IMR-90 (cell line): ENCODE data around the gene ARHGAP32. TPM values are rescaled to one million over a fixed set of nuclear protein-coding genes. Genes with fewer than 3 reads are reported as not detected.

Source experiments
- ATAC-seq: fragments of 200-7000 bp; cut with Tn5 transposase; 2 replicates; pipeline ENCODE4 v1.9.1; 2020; ENCODE audit warnings: low read depth, mild to moderate bottlenecking, moderate library complexity
- BruUV-seq: library from RNA; stranded (reverse); fragments of 400-500 nt; replicated peaks from 2 replicates; lab custom pipeline; 2021; lab: Mats Ljungman, UMichigan
- CTCF ChIA-PET: fragments of 300-600 bp; formaldehyde crosslinking; extraction: SDS; loops from one replicate; lab custom pipeline; 2021; ENCODE audit warnings: antibody characterized with exemption; lab: Yijun Ruan, JAX
- POLR2A ChIA-PET: fragments of 300-600 bp; sonication (Branson Sonifier 250); formaldehyde crosslinking; loops from one replicate; lab custom pipeline; 2022; ENCODE audit warnings: antibody characterized with exemption; ENCODE audit not compliant: unreplicated experiment; lab: Charles Lee
- DNase-seq: peaks from one replicate; pipeline ENCODE4 v3.0.0; 2013
- H2AFZ ChIP-seq: replicated peaks from 2 replicates; pipeline ENCODE3; 2013; ENCODE audit warnings: low read length, mild to moderate bottlenecking; ENCODE audit not compliant: poor library complexity
- H2AK5ac ChIP-seq: 2 replicates; pipeline ENCODE4 v1.6.1; 2013; ENCODE audit warnings: low read depth, low read length, inconsistent platforms
- H2AK9ac ChIP-seq: replicated peaks from 2 replicates; pipeline ENCODE3; 2013; ENCODE audit warnings: mild to moderate bottlenecking, low read depth, low read length, moderate library complexity; ENCODE audit not compliant: poor library complexity
- H2BK120ac ChIP-seq: 2 replicates; pipeline ENCODE4 v1.6.1; 2013; ENCODE audit warnings: low read depth, low read length, inconsistent platforms
- H2BK15ac ChIP-seq: 3 replicates; pipeline ENCODE4 v1.6.1; 2013; ENCODE audit warnings: low read depth, low read length, inconsistent platforms
- H2BK20ac ChIP-seq: 2 replicates; pipeline ENCODE4 v1.6.1; 2013; ENCODE audit warnings: low read depth, mild to moderate bottlenecking, inconsistent platforms, low read length, moderate library complexity
- H2BK5ac ChIP-seq: 2 replicates; pipeline ENCODE4 v1.6.1; 2013; ENCODE audit warnings: mild to moderate bottlenecking, low read depth, low read length, inconsistent platforms; ENCODE audit not compliant: poor library complexity, severe bottlenecking
- H3K14ac ChIP-seq: replicated peaks from 2 replicates; pipeline ENCODE4 v1.6.1; 2013; ENCODE audit warnings: low read depth, low read length, inconsistent platforms
- H3K18ac ChIP-seq: 2 replicates; pipeline ENCODE4 v1.6.1; 2013; ENCODE audit warnings: low read depth, low read length, control low read depth
- H3K23ac ChIP-seq: 2 replicates; pipeline ENCODE4 v1.6.1; 2013; ENCODE audit warnings: low read depth, low read length, inconsistent platforms
- H3K27ac ChIP-seq: 2 replicates; pipeline ENCODE4 v1.5.1; 2013; ENCODE audit warnings: mild to moderate bottlenecking, control low read depth, low read length; ENCODE audit not compliant: insufficient read depth
- H3K27me3 ChIP-seq: 2 replicates; pipeline ENCODE4 v1.6.1; 2013; ENCODE audit warnings: low read length; ENCODE audit not compliant: control insufficient read depth, insufficient read depth
- H3K36me3 ChIP-seq: 2 replicates; pipeline ENCODE4 v1.6.1; 2013; ENCODE audit warnings: low read length, mixed read lengths; ENCODE audit not compliant: control insufficient read depth, insufficient read depth
- H3K4ac ChIP-seq: 2 replicates; pipeline ENCODE4 v1.6.1; 2013; ENCODE audit warnings: low read depth, low read length, inconsistent platforms
- H3K4me1 ChIP-seq: 2 replicates; pipeline ENCODE4 v1.6.1; 2013; ENCODE audit warnings: low read length, mixed read lengths; ENCODE audit not compliant: control insufficient read depth, insufficient read depth
- H3K4me2 ChIP-seq: 2 replicates; pipeline ENCODE4 v1.6.1; 2013; ENCODE audit warnings: low read depth, mild to moderate bottlenecking, control low read depth, low read length, moderate library complexity
- H3K4me3 ChIP-seq: 2 replicates; pipeline ENCODE4 v1.5.1; 2013; ENCODE audit warnings: low read depth, mild to moderate bottlenecking, control low read depth, low read length, moderate library complexity; ENCODE audit not compliant: insufficient read depth
- H3K56ac ChIP-seq: 2 replicates; pipeline ENCODE4 v1.6.1; 2013; ENCODE audit warnings: low read length, inconsistent platforms; ENCODE audit not compliant: insufficient read depth; ENCODE audit errors: extremely low read depth
- H3K79me1 ChIP-seq, 2 experiments: 2 replicates each; pipeline ENCODE4 v1.6.1; 2013; ENCODE audit warnings: low read length in 2 of 2, inconsistent platforms in 1 of 2, low read depth in 1 of 2
- H3K9ac ChIP-seq: 2 replicates; pipeline ENCODE4 v1.6.1; 2013; ENCODE audit warnings: low read depth, low read length, control low read depth
- H3K9me1 ChIP-seq: 2 replicates; pipeline ENCODE4 v1.6.1; 2013; ENCODE audit warnings: low read length, inconsistent platforms; ENCODE audit not compliant: insufficient read depth
- H3K9me3 ChIP-seq: 2 replicates; pipeline ENCODE4 v1.6.1; 2013; ENCODE audit warnings: low read length; ENCODE audit not compliant: control insufficient read depth, insufficient read depth
- H4K20me1 ChIP-seq: 2 replicates; pipeline ENCODE4 v1.6.1; 2013; ENCODE audit warnings: low read length, inconsistent platforms; ENCODE audit not compliant: insufficient read depth
- H4K5ac ChIP-seq: 2 replicates; pipeline ENCODE4 v1.6.1; 2013; ENCODE audit warnings: mild to moderate bottlenecking, low read depth, low read length, control low read depth
- H4K8ac ChIP-seq, 2 experiments: 2 replicates each; pipeline ENCODE4 v1.6.1; 2013; ENCODE audit warnings: low read depth in 2 of 2, low read length in 2 of 2, control low read depth in 1 of 2, inconsistent platforms in 1 of 2
- H4K91ac ChIP-seq: 2 replicates; pipeline ENCODE4 v1.6.1; 2013; ENCODE audit warnings: low read depth, low read length, inconsistent platforms; ENCODE audit not compliant: insufficient read depth
- BHLHE40 ChIP-seq: fragments of 150-350 bp; IDR thresholded peaks from 2 replicates; pipeline ENCODE4 v1.6.1; 2016; ENCODE audit warnings: mild to moderate bottlenecking, low read depth, low read length
- CEBPB ChIP-seq: IDR thresholded peaks from 2 replicates; pipeline ENCODE4 v1.6.1; 2012; ENCODE audit warnings: low read depth, low read length, improper control_type of control experiment
- CHD1 ChIP-seq: IDR thresholded peaks from 2 replicates; pipeline ENCODE4 v1.6.1; 2012; ENCODE audit warnings: low read depth, low read length, improper control_type of control experiment
- ELK1 ChIP-seq: fragments of 150-350 bp; IDR thresholded peaks from 2 replicates; pipeline ENCODE4 v1.6.1; 2016; ENCODE audit warnings: low read depth, mild to moderate bottlenecking, low read length, moderate library complexity, borderline replicate concordance
- FOS ChIP-seq: fragments of 150-350 bp; IDR thresholded peaks from 2 replicates; pipeline ENCODE4 v1.6.1; 2016; ENCODE audit warnings: low read depth, low read length
- MAFK ChIP-seq: IDR thresholded peaks from 2 replicates; pipeline ENCODE4 v1.6.1; 2012; ENCODE audit warnings: low read depth, low read length, improper control_type of control experiment
- MAZ ChIP-seq: IDR thresholded peaks from 2 replicates; pipeline ENCODE4 v1.6.1; 2012; ENCODE audit warnings: low read depth, mild to moderate bottlenecking, low read length, improper control_type of control experiment, moderate library complexity, borderline replicate concordance
- MXI1 ChIP-seq: IDR thresholded peaks from 2 replicates; pipeline ENCODE4 v1.6.1; 2012; ENCODE audit warnings: low read depth, mild to moderate bottlenecking, low read length, moderate library complexity, borderline replicate concordance
- NFE2L2 ChIP-seq: fragments of 150-350 bp; IDR thresholded peaks from 2 replicates; pipeline ENCODE4 v1.6.1; 2016; ENCODE audit warnings: low read depth, mild to moderate bottlenecking, low read length
- POLR2A ChIP-seq: IDR thresholded peaks from 2 replicates; pipeline ENCODE4 v1.6.1; 2012; ENCODE audit warnings: mild to moderate bottlenecking, low read depth, low read length
- RAD21 ChIP-seq: IDR thresholded peaks from 2 replicates; pipeline ENCODE4 v1.6.1; 2012; ENCODE audit warnings: low read length, improper control_type of control experiment
- RCOR1 ChIP-seq: IDR thresholded peaks from 2 replicates; pipeline ENCODE4 v1.6.1; 2012; ENCODE audit warnings: mild to moderate bottlenecking, low read length, improper control_type of control experiment; ENCODE audit not compliant: insufficient replicate concordance
- RFX5 ChIP-seq: IDR thresholded peaks from 2 replicates; pipeline ENCODE4 v1.8.0; 2012; ENCODE audit warnings: low read depth, mild to moderate bottlenecking, low read length, moderate library complexity
- SMC3 ChIP-seq: fragments of 150-350 bp; IDR thresholded peaks from 2 replicates; pipeline ENCODE4 v1.6.1; 2016; ENCODE audit warnings: low read depth, mild to moderate bottlenecking, antibody characterized with exemption, low read length, moderate library complexity
- USF2 ChIP-seq: fragments of 150-350 bp; IDR thresholded peaks from 2 replicates; pipeline ENCODE4 v1.6.1; 2017; ENCODE audit warnings: mild to moderate bottlenecking, antibody characterized with exemption, low read length, low read depth
- WGBS, 2 experiments: methylation state at CpG; one replicate each; pipeline versions ENCODE4 v1.1.5 to v1.1.7; 2013; ENCODE audit warnings: missing lambda C conversion rate in 2 of 2; ENCODE audit not compliant: insufficient read length in 1 of 2; ENCODE audit errors: extremely low coverage in 2 of 2; 5-methylcytosine and 5-hydroxymethylcytosine counted together
- dilution Hi-C: fragments of 300-500 bp; cut with HindIII; formaldehyde crosslinking; loops from one replicate; pipeline ENCODE4 v1.14.3; 2018; ENCODE audit warnings: low sequenced_read_pairs; ENCODE audit not compliant: unreplicated experiment
- in situ Hi-C: fragments of 300-500 bp; cut with MboI; formaldehyde crosslinking; loops from 3 replicates; pipeline ENCODE4 v1.14.3; 2019; ENCODE audit warnings: low sequenced_read_pairs, inconsistent platforms, mixed read lengths
- intact Hi-C: fragments of 100-400 bp; cut with micrococcal nuclease; formaldehyde crosslinking; loops from 2 replicates; pipeline ENCODE4 v1.10.0; 2022
- polyA plus RNA-seq, 3 experiments: library from polyadenylated mRNA; depleted of rRNA; stranded (reverse); fragments of >200 nt; gene quantifications; 2 replicates each; pipeline ENCODE4 v1.2.3, GENCODE V29; 2012; ENCODE audit warnings: low replicate concordance in 1 of 3
- total RNA-seq: library from RNA; depleted of rRNA; stranded (reverse); fragments of >200 nt; gene quantifications from 2 replicates; pipeline ENCODE4 v1.2.3, GENCODE V29; 2012
- TF ChIP-seq, protein P1 (sequence below): conservative IDR thresholded peaks from 2 replicates; pipeline ENCODE4 v1.5.1; 2012; ENCODE audit warnings: mild to moderate bottlenecking, low read depth, low read length, improper control_type of control experiment

ARHGAP32 gene
- total and polyA plus RNA-seq, 2 of the 4 experiments (the other 2 are of a cell fraction) = 4.1 to 8.4 TPM

GRCh38 chr11:129075757-129076156 is 116.4 kb downstream of the ARHGAP32 start:
- Histone ChIP-seq H3K18ac (no peak overlapping the region), H3K9ac (no peak overlapping the region), H2AK9ac (no peak overlapping the region), H4K5ac (no peak overlapping the region), H2BK15ac (no peak overlapping the region), H2AK5ac (no peak overlapping the region), H3K79me1 (0 out of 4 replicates have a peak, but pooled peaks cover 0 to 5% of the 10 kb centered on the region in 2 experiments), H2BK5ac (no peak overlapping the region), H3K27me3 (no peaks in the 10 kb centered on the region), H4K91ac (no peak overlapping the region), H3K4me1 (no peaks in the 10 kb centered on the region), H3K27ac (no peak overlapping the region), H3K4ac (no peak overlapping the region), H2BK120ac (no peak overlapping the region), H3K9me1 (no peaks in the 10 kb centered on the region), H4K20me1 (no peaks in the 10 kb centered on the region), H3K23ac (no peak overlapping the region), H3K4me3 (no peak overlapping the region), H4K8ac (no peak overlapping the region), H3K4me2 (no peak overlapping the region), H2AFZ (no peak overlapping the region), H3K14ac (no peak overlapping the region), H3K9me3 (no peaks in the 10 kb centered on the region), H3K36me3 (no peaks in the 10 kb centered on the region), H2BK20ac (no peak overlapping the region), H3K56ac (no peak overlapping the region)
- ChIA-PET CTCF (no interaction called here), POLR2A (no interaction called here)
- ATAC-seq = no peak
- DNase-seq = no peak
- BruUV-seq = no TSS peak
- TF ChIP-seq, protein P1, sequence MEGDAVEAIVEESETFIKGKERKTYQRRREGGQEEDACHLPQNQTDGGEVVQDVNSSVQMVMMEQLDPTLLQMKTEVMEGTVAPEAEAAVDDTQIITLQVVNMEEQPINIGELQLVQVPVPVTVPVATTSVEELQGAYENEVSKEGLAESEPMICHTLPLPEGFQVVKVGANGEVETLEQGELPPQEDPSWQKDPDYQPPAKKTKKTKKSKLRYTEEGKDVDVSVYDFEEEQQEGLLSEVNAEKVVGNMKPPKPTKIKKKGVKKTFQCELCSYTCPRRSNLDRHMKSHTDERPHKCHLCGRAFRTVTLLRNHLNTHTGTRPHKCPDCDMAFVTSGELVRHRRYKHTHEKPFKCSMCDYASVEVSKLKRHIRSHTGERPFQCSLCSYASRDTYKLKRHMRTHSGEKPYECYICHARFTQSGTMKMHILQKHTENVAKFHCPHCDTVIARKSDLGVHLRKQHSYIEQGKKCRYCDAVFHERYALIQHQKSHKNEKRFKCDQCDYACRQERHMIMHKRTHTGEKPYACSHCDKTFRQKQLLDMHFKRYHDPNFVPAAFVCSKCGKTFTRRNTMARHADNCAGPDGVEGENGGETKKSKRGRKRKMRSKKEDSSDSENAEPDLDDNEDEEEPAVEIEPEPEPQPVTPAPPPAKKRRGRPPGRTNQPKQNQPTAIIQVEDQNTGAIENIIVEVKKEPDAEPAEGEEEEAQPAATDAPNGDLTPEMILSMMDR = no peak
- TF ChIP-seq POLR2A (no peak), USF2 (no peak), NFE2L2 (no peak), CHD1 (no peak), MAFK (no peak), MAZ (no peak), FOS (no peak), SMC3 (no peak), CEBPB (no peak), RCOR1 (no peak), RAD21 (no peak), RFX5 (no peak), MXI1 (no peak), BHLHE40 (no peak), ELK1 (no peak)
- intact Hi-C loops (no loop called here), dilution Hi-C loops (no loop called here), in situ Hi-C loops (no loop called here)
- 73% methylated on average over 3 of the region's 7 CpGs; no CpG with 5 or more reads in 1 of the 2 experiments for WGBS, 2 experiments
